Measurements from ENCODE around the gene ZBTB7C. TPM values are rescaled to one million over a fixed set of nuclear protein-coding genes. Genes with fewer than 3 reads are reported as not detected.

Gene ZBTB7C
- polyA plus RNA-seq, 1 donor (not counting 4 experiments of a cell fraction or from before 2014, with no cell fraction given): 0.58 TPM

GRCh38 chr18:48091869-48092497 lies 317.2 kb downstream of the ZBTB7C start:
- no peak overlapping the region for H3K27ac ChIP-seq (ENCODE audit: control insufficient read depth, insufficient read depth, low read length)
- H3K9ac ChIP-seq (ENCODE audit: control insufficient read depth, extremely low read depth, insufficient read depth, low read length): no peak overlapping the region
- H3K4me2 ChIP-seq (ENCODE audit: control insufficient read depth, extremely low read depth, insufficient read depth, low read depth, low read length): no peak overlapping the region
- no peaks in the 10 kb centered on the region for H3K27me3 ChIP-seq (ENCODE audit: control insufficient read depth, extremely low read depth, insufficient read depth, low read length)
- H3K36me3 ChIP-seq (ENCODE audit: control insufficient read depth in 2 of 2, extremely low read depth in 1 of 2, insufficient read depth in 2 of 2, low read length in 2 of 2): no peaks in the 10 kb centered on the region
- DNase-seq (ENCODE audit: low read depth, low spot score): no peak
- H4K20me1 ChIP-seq (ENCODE audit: control insufficient read depth, extremely low read depth, insufficient read depth, low read length): no peaks in the 10 kb centered on the region
- peak; percentile 5 for FAIRE-seq
- TF ChIP-seq EZH2 (IDR thresholded peaks at IDR 0.05; ENCODE audit: low read length) (no peak), CTCF (optimal IDR thresholded peaks at IDR 0.05 in 1 of 3, IDR thresholded peaks at IDR 0.05 in 1 of 3, conservative IDR thresholded peaks at IDR 0.05 in 1 of 3; ENCODE audit: extremely low read depth in 1 of 3, insufficient read depth in 2 of 3, low read length in 3 of 3) (no peak)
- H2AFZ ChIP-seq (ENCODE audit: control insufficient read depth, low read length): no peak overlapping the region
- no peaks in the 10 kb centered on the region for H3K4me1 ChIP-seq (ENCODE audit: control insufficient read depth, extremely low read depth, insufficient read depth, low read length)
- H3K9me3 ChIP-seq (ENCODE audit: control insufficient read depth, low read depth, low read length): no peaks in the 10 kb centered on the region
- no peaks in the 10 kb centered on the region for H3K9me1 ChIP-seq (ENCODE audit: control insufficient read depth, extremely low read depth, insufficient read depth, low read length)
- no peak overlapping the region for H3K4me3 ChIP-seq (ENCODE audit: control insufficient read depth in 2 of 3, extremely low read depth in 1 of 3, insufficient read depth in 2 of 3, low read depth in 1 of 3, low read length in 3 of 3)
- no peaks in the 10 kb centered on the region for H3K79me2 ChIP-seq (ENCODE audit: control insufficient read depth, insufficient read depth, low read length)
- dilution Hi-C loops (cut with MboI; ENCODE audit: extremely low pct_ligation_motif_present, low sequenced_read_pairs): no loop called here

- H3K27ac ChIP-seq (ENCODE audit: control insufficient read depth, insufficient read depth, low read length): no peak overlapping the region
- no peak overlapping the region for H2AFZ ChIP-seq (ENCODE audit: control insufficient read depth, low read length)
- H3K79me2 ChIP-seq (ENCODE audit: control insufficient read depth, insufficient read depth, low read length): no peaks in the 10 kb centered on the region
- dilution Hi-C loops (cut with MboI; ENCODE audit: extremely low pct_ligation_motif_present, low sequenced_read_pairs): no loop called here
- TF ChIP-seq EZH2 (IDR thresholded peaks at IDR 0.05; ENCODE audit: low read length) (no peak), CTCF (optimal IDR thresholded peaks at IDR 0.05 in 1 of 3, IDR thresholded peaks at IDR 0.05 in 1 of 3, conservative IDR thresholded peaks at IDR 0.05 in 1 of 3; ENCODE audit: extremely low read depth in 1 of 3, insufficient read depth in 2 of 3, low read length in 3 of 3) (no peak)
- H3K4me2 ChIP-seq (ENCODE audit: control insufficient read depth, extremely low read depth, insufficient read depth, low read depth, low read length): no peak overlapping the region
- H3K4me1 ChIP-seq (ENCODE audit: control insufficient read depth, extremely low read depth, insufficient read depth, low read length): peaks cover 4% of the 10 kb centered on the region
- H3K4me3 ChIP-seq (ENCODE audit: control insufficient read depth in 2 of 3, extremely low read depth in 1 of 3, insufficient read depth in 2 of 3, low read depth in 1 of 3, low read length in 3 of 3): no peak overlapping the region
- H3K9ac ChIP-seq (ENCODE audit: control insufficient read depth, extremely low read depth, insufficient read depth, low read length): no peak overlapping the region
- DNase-seq (ENCODE audit: low read depth, low spot score) (no peak), FAIRE-seq (no peak)
- H3K27me3 ChIP-seq (ENCODE audit: control insufficient read depth, extremely low read depth, insufficient read depth, low read length): no peaks in the 10 kb centered on the region
- no peaks in the 10 kb centered on the region for H3K36me3 ChIP-seq (ENCODE audit: control insufficient read depth in 2 of 2, extremely low read depth in 1 of 2, insufficient read depth in 2 of 2, low read length in 2 of 2)
- H4K20me1 ChIP-seq (ENCODE audit: control insufficient read depth, extremely low read depth, insufficient read depth, low read length): no peaks in the 10 kb centered on the region
- no peaks in the 10 kb centered on the region for H3K9me3 ChIP-seq (ENCODE audit: control insufficient read depth, low read depth, low read length)
- no peaks in the 10 kb centered on the region for H3K9me1 ChIP-seq (ENCODE audit: control insufficient read depth, extremely low read depth, insufficient read depth, low read length)
Measured at GRCh38 chr18:48090702-48091101, 318.5 kb downstream of the ZBTB7C start.
